AG04450 (cell line): ENCODE results near the gene PTPRC. TPM values are rescaled to one million over a fixed set of nuclear protein-coding genes. Genes with fewer than 3 reads are reported as not detected.

ENCODE experiments used
- CTCF ChIA-PET: fragments of 300-600, 350-600 bp; formaldehyde crosslinking; extraction: SDS; loops from one replicate; lab custom pipeline; 2022; ENCODE audit warnings: antibody characterized with exemption, inconsistent platforms; lab: Charles Lee
- POLR2A ChIA-PET: fragments of 350-600 bp; formaldehyde crosslinking; extraction: SDS; loops from one replicate; lab custom pipeline; 2021; ENCODE audit warnings: antibody characterized with exemption, inconsistent platforms; lab: Yijun Ruan, JAX
- DNase-seq: peaks from one replicate; pipeline ENCODE4 v3.0.0-alpha.2; 2011; ENCODE audit warnings: low read depth, low spot score
- H3K27ac ChIP-seq: one replicate; pipeline ENCODE4 v1.5.1; 2012; ENCODE audit warnings: low read depth, low read length, control low read depth
- H3K27me3 ChIP-seq: one replicate; pipeline ENCODE4 v1.6.0; 2012; ENCODE audit warnings: low read length; ENCODE audit not compliant: control insufficient read depth, insufficient read depth
- H3K4me3 ChIP-seq: 2 replicates; pipeline ENCODE4 v1.5.1; 2011; ENCODE audit warnings: mild to moderate bottlenecking, low read depth, low read length, control low read depth
- H3K9me3 ChIP-seq: 2 replicates; pipeline ENCODE4 v1.5.1; 2012; ENCODE audit warnings: low read length; ENCODE audit not compliant: control insufficient read depth, insufficient read depth
- CTCF ChIP-seq: IDR thresholded peaks from 2 replicates; pipeline ENCODE4 v1.5.1; 2011; ENCODE audit warnings: low read depth, low read length, control low read depth, inconsistent platforms
- polyA plus RNA-seq: library from polyadenylated mRNA; depleted of rRNA; stranded (reverse); fragments of >200 nt; gene quantifications from 2 replicates; pipeline ENCODE4 v1.2.3, GENCODE V29; 2011

The PTPRC gene
- polyA plus RNA-seq, 1 experiment, result 0.05 TPM

DNA sequence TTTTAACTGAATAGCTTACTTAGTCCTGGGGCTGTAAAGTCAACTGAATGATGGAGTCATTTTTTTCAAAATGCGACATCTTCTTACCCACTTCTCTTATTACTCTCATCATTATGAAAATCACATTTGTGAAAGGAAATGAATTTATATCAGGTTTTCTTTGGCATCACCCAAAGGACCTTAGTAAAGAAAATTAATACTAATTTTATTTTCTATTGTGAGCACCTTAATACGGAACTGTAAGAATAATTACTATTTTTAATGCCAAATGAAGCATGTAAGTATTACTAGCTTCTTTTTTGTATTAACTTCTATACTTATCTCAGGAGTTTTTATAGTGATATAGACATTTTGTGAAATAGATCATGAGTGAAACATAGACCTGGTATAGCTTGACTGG, 30.9 kb downstream of the PTPRC start:
- CTCF ChIA-PET, result interaction anchor here (1.0 kb wide), 1 partner anchor 16 kb away, joined by 4 read pairs; no protein-coding TSS in a partner anchor
- H3K27ac ChIP-seq, result no peak overlapping the region
- no peaks in the 10 kb centered on the region for H3K9me3 ChIP-seq
- no peak for TF ChIP-seq CTCF
- DNase-seq, result no peak
- POLR2A ChIA-PET, result interaction anchor here (0.7 to 1.1 kb wide), 2 partner anchors 12 to 174 kb away, joined by 3 to 4 read pairs; no protein-coding TSS in a partner anchor
- H3K4me3 ChIP-seq, result no peak overlapping the region
- H3K27me3 ChIP-seq, result no peaks in the 10 kb centered on the region

- ChIA-PET POLR2A (no interaction called here), CTCF (no interaction called here)
- no peaks in the 10 kb centered on the region for H3K9me3 ChIP-seq
- H3K27me3 ChIP-seq, result no peaks in the 10 kb centered on the region
- no peak overlapping the region for H3K27ac ChIP-seq
- no peak overlapping the region for H3K4me3 ChIP-seq
- DNase-seq, result no peak
- no peak for TF ChIP-seq CTCF
Measured at GRCh38 chr1:198671136-198671535, 32.3 kb downstream of the PTPRC start.

DNA sequence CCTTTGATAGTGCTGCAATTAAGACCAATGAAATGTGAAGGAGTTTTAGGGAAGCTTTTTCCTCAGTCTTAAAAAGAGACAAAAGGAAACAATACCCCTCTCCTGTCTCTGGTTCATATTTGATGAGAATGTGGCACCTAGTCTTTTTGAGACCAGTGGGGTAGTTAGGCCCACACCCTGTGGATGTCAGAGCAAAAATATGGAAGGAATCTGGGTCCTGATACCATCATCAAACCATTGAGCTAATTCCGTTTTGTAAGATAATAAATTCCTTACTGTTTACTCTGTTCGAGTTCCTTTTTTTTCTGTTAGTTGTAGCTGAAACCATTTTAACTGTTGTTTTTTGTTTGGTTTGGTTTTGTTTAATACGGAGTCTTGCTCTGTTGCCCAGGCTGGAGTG, 33.3 kb downstream of the PTPRC start:
- no peak overlapping the region for H3K4me3 ChIP-seq
- ChIA-PET CTCF (interaction anchor here (1.2 to 2.7 kb wide), 2 partner anchors 14 to 514 kb away, joined by 3 to 10 read pairs; no protein-coding TSS in a partner anchor), POLR2A (interaction anchor here (0.6 kb wide), 1 partner anchor 165 kb away, joined by 4 read pairs; no protein-coding TSS in a partner anchor)
- H3K27me3 ChIP-seq, result no peaks in the 10 kb centered on the region
- no peak for TF ChIP-seq CTCF
- H3K27ac ChIP-seq, result no peak overlapping the region
- DNase-seq, result no peak
- H3K9me3 ChIP-seq, result no peaks in the 10 kb centered on the region

DNA sequence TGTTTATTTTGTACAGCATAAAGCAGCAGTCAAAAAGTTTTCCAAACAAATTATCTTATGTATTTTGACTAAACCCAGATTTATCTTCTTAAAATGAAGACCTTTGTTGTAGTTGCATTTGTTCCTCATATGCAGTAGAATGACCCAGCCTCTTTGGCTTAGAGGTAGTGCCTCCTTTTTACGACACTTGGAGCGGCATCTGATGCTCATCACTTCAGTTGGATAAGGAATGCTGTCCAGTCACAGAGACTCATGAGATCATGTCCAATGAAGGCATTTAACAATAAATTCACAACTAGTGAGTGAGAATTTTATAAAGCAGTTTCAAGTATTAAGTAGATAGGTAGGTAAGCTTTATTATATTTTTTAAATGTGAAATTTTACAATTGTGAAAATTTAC, 35.2 kb downstream of the PTPRC start:
- DNase-seq, result no peak
- no peaks in the 10 kb centered on the region for H3K9me3 ChIP-seq
- POLR2A ChIA-PET, result no interaction called here

More for the DNA sequence above, 35.2 kb downstream of the PTPRC start:
- no peak for TF ChIP-seq CTCF
- CTCF ChIA-PET, result interaction anchor here (0.5 to 2.7 kb wide), 2 partner anchors 12 to 59 kb away, joined by 3 to 10 read pairs; no protein-coding TSS in a partner anchor
- Histone ChIP-seq H3K27me3 (no peaks in the 10 kb centered on the region), H3K27ac (no peak overlapping the region), H3K4me3 (no peak overlapping the region)
